NCI-H1092 treated with DMSO at 0.1 percent for 48 hours (cell line): ENCODE data around the gene GAA.
"Not testable (repeated sequence)": the region's sequence is repeated elsewhere in the genome, so short reads cannot be mapped to it uniquely, and the experiment has no call there.

Source experiments
- DNase-seq: peaks from one replicate; lab custom pipeline; 2025; lab: John Stamatoyannopoulos, UW

Gene GAA

DNA sequence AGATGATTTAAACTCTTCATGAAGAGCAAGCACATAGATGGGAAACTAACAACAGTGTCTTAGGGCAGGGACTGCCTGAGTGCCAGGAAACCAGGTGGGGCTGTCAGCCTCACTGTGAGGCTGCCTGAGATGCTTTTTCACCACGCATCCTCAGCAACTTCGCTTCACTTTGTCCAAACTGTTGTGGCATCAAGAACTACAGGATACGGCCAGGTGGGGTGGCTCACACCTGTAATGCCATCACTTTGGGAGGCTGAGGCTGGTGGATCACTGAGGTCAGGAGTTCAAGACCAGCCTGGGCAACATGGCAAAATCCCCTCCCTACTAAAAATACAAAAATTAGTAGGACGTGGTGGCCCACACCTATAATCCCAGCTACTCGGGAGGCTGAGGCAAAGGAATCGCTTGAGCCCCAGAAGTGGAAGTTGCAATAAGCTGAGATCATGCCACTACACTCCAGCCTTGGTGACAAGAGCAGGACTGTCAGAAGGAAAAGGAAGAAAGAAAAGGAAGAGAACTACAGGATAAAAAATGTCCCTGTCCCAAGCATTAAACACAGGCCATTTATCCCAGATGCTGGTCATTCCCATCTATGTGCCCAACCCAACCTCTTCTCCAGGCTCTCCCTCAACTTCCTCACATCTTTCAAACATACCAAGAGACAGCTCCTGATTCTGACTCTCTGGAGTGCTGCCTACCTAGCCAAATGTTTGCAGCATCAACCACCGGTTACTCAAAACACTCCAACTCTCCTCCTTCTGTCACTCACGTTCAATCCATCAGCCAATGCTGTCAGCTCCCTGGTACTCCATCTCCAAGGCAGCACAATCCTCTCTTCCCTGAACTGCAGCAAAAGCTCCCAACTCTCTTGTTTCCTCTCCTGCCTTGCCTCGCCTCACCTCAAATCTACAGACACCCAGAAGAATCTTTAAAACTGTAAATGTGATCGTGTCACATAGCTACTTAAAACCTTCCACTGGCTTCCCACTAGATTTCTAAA, 44.0 kb downstream of the GAA start:
- peak; percentile 9 for DNase-seq

DNA sequence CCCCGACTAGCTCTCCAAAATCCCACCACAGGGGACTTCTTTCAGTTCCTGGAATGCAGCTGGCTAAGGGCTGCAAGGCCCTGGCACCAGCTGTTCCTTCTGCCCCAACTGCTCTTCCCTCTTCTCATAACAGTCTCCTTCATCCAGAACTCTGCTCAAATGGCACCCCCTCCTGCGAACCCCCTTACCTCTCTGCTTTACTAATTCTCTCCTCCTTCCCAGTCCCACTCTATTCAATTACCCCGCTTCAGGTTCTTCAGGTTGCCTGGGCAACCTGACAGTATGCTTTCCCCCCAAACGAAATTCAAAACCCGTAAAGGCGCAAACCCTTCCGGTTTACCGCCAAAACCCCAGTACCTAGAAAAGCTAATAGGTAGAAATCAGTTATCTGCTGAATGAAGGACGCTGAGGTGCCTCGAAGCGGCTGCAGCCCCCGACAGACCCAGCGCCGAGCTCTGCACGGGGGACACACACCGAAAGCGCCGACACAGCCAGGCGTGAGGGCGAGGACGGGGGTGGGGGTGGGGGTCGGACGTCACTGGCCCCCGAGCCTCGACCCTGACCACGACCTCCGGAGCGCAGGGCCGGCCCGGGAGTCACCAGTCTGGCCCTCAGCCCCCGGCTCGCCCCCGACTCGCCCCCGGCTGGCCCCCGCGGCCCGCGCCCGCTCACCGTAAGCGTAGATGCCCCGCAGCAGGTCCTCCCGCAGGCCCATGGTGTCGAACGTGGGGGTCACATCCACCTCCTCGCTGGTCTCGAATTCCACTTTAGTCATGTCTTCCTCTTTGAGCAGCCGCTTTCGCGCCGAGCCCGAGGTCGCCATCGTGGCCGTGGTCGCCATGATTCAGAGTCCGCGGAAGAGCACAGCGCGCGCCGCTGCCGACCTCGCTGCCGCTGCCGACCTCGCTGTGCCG, 45.0 kb downstream of the GAA start:
- DNase-seq = peak; percentile 59

DNA sequence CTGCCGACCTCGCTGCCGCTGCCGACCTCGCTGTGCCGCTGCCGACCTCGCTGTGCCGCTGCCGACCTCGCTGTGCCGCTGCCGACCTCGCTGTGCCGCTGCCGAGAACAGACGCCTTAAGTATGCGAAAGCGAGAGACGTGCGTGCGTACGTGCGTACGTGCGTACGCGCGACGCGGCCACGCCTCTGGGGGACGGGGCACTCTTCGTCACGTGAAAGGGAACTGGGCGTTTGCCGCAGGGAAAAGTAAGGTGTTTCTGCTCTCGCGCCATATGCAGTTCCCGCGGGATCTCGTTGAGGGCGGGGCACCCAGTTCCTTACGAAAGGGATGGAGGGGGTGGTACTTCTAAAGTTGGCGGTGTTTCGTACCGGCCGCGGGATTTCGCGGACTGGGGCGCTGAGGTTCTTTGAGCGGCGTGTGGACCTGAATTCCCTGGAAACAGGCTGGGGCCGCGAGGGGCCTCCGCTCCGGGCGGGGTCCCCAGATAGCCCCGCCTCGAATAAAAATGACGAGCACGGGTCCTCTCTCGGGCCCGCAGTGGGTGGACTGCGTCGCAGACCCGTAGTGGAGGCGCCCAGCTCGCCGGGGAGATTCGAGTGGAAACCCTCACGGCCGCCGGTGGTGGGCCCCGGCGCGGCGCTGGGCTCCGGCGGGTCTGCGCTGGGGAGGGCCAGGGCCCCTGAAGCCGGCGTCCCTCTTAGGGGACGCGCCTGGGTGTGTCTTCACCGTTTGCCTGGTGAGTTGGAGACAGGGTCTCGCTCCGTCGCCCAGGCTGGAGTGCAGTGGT, 45.8 kb downstream of the GAA start, which contains the start of gene EIF4A3:
Gene EIF4A3, minus strand, starts transcription at position 94 of the 788 bp plus-strand sequence. CDS start 167 bp downstream, outside the sequence.
- peak; percentile 97 for DNase-seq

DNA sequence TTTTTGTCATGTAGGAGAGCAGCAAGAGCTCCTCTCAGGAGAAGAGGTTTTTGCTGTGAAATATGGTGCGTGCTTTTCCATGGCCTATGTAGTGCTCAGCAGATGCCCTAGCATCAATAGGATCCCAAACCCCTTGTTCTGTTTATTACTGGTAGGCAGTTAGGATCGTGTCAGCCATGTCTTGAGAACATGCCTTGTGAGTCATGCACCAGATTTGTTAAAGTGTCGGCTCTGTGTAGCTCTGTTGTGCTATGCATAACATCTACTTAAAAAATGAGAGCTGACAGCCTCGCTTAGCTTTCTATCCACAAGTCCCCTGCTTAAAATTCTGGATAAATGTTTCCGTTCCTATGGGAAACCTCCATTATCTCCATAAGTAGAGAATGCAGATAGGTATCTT, 50.0 kb downstream of the GAA start:
- no peak for DNase-seq

DNA sequence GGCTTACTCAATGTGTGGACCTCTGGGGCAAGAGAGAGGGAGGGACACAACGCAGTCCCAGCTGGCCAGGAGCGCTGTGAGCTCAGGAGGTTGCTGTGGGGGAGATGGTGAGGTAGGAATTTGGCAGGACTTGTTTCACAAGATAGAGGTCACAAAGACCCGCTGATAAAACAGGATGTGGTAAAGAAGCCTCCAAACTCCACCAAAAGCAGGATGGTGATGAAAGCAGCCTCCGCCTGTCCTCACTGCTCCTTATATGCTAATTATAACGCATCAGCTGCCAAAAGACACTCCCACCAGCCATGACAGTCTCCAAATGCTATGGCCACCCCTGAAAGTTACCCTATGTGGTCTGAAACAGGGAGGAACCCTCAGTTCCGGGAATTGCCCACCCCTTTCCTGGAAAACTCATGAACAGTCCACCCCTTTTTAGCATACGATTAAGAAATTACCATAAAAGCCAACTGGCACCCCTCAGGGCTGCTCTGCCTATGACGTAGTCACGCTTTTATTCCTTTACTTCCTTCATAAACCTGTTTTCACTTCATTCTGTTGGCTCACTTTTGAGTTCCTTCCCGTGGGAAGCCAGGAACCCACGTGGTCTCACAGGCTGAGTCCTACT, 50.8 kb downstream of the GAA start:
- no peak for DNase-seq

DNA sequence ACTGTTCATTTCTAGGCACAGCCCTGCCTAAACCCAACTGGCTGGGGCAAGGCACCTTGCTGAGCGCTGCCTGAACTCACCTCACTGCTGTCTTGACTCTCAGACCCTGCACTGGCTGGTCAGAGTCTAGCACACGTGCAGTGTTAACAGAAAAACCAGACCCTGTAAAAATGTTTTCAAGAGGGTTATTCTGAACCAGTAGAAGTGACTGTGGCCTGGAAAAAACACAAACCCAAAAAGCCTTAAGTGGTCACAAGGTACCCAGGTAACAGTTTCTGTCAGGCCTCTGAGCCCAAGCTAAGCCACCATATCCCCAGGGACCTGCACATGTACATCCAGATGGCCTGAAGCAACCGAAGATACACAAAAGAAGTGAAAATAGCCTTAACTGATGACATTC, 51.6 kb downstream of the GAA start:
- no peak for DNase-seq

DNA sequence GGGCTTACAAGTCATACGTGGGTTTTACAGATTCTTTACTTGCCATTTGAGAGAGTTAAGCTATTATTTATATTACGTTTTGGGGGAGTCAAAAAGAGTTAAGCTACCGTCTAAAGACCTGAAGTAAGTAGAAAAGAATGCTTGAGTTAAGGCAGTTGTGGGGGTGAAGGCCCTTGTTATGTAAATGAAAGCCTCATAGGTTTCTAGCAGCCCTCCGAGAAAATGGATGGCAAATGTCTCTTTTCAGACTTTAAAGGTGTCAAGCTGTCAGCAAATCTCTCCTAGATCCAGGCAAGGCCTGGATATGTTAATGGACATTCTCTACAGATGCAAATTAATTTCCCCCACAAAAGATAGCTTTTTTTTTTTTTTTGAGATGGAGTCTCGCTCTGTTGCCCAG, 52.8 kb downstream of the GAA start:
- DNase-seq = no peak

DNA sequence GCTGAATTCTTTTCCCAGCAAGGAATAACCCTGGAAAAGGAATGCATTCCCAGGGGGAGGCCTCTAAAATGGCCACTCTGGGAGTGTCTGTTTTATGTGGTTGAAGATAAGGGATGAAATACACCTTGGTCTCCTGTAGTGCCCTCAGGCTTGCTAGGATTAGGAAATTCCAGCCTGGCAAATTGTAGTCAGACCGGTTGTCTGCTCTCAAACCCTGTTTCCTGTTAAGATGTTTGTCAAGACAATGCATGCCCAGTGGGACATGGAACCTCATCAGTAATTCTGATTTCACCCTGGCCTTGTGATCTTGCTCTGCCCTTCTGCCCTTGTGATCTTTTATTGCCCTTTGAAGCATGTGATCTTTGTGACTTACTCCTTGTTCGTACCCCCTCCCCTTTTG, 54.2 kb downstream of the GAA start:
- not testable (repeated sequence) for DNase-seq

DNA sequence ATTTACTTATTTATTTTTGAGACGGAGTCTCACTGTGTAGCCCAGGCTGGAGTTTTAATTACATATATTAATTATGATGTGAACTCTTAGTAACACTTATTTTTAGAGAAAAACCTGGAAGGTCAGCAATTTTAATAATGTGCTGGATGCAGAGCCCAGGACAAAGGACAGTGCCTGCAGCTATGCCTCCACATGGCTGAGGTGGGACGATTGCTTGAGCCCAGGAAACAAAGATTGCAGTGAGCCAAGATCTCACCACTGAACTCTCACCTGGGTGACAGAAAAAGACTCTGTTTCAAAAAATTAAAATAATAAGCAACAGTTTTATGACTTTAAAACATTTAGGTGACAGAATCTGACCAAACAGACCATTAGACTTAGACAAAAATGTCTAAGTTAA, 57.5 kb downstream of the GAA start:
- DNase-seq = no peak

DNA sequence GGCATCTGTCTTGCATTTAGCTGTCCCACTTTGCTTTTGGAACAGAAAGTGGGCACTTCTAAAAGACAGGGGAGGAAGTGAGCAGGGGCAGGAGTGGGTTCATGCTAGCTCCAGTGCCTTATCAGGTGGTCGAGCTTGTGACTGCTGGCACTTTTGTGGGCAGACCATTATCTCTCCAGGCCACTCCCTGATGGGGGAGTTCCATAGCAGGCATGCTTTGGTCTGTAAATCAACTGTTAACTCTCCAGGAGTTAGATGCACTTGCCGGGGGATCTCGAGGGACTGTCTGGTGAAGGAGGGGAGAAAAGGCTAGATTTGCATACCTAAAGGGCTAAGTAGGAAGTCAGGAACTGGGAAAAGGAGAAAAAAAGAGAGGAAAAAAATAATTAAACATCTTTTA, 59.2 kb downstream of the GAA start:
- DNase-seq = no peak

DNA sequence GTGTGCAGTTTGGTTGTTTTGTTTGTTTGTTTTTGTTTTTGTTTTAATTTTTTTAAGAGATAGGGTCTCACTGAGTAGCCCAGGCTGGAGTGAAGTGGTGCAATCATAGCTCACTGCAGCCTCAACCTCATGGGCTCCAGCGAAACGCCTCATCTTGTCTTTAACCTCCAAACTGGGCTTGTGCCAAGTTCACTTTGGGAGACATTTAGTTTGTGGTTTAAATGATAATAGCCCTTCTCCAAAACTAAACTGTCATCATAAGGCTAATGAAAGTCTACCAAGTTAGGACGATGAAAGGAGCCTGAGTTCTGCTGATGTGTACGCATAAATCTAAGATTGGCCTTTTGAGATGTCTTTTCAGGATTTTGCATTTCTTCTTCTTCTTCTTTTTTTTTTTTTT, 62.0 kb downstream of the GAA start:
- DNase-seq = no peak

DNA sequence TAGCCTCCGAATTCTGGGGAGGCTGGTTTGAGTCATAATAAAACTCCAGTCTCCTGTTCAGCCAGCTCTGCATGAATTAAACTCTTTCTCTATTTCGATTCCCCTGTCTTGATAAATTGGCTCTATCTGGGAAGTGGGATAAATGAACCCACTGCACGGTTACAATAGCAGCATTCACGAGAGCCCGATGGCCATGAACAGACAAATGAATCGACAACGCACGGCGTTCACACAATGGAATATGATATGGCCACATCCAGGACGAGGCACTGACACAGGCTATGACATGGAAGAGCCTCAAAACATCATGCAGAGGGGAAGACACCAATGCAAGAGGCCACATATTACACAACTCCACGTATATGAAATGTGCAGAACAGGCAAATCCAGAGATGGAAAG, 62.8 kb downstream of the GAA start:
- DNase-seq = no peak

DNA sequence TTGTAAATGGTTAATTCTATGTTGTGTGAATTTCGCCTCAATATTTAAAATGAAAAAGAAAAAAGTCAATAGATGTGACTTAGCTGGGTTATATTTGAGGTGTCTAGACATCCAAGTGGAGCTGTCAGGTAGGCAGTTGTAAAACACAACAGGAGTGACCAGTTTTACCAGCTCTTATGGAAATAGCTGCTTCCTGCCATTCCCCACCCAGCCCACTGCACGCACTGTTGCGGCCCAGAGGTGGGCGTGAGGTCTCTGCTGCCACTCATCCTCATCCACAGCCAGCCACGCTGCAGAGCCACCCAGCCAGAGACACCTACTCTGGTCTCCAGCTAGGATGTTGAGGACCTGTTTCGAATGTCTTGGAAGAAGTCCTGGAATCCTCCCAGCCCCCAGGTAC, 65.1 kb downstream of the GAA start:
- no peak for DNase-seq

DNA sequence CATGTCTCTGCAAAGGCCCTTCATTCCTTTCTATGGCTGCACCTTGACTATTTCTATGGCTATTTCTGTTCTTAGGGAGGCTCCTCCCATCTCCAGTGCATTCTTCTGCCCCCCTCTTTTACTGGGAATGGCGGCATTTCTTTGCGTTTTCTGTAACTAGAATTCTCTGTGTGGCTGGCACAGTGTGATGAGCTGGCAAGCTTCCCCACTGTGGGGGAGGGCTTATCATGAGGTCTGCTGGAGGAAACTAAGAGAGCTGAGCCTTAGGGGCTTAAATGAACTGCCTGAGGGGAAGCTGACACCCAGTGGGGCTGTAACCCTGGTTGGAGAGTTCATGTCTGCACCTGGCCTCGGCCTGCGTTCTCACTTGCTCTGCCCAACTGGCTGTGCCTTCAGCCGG, 67.0 kb downstream of the GAA start:
- DNase-seq = no peak

DNA sequence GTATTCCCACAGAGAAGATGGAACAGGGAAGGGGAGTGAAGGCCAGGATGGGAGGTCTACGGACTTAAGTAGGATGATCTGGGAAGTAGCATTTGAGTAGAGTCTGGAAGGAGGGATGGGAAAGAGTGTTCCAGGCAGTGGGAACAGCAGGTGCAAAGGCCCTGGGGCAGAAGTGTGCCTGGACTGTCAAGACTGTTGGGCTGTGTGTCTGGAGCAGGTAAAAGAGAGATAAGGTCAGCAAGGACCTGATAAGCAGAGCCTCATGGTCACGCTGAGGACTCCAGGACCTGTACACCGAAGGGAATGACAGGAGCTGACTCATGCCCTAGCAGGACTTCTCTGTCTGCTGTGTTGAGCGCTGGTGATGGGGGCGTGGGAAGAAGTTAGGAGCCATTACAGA, 67.7 kb downstream of the GAA start:
- DNase-seq = no peak
